Stimulated activated CD8-positive, alpha-beta memory T cell treated with anti-CD3 and anti-CD28 coated beads, Interleukin-2, amount 100 ng/mL, for 48 hours (primary cell): ENCODE measurements around the gene SPATA46.
"Not testable (repeated sequence)": the region's sequence is repeated elsewhere in the genome, so short reads cannot be mapped to it uniquely, and the experiment has no call there.

Experiments
- DNase-seq, 2 donors: peaks; one replicate each; pipeline ENCODE4 v3.0.0-alpha.2; 2020; ENCODE audit warnings: low read depth in 2 of 2

The SPATA46 gene

DNA sequence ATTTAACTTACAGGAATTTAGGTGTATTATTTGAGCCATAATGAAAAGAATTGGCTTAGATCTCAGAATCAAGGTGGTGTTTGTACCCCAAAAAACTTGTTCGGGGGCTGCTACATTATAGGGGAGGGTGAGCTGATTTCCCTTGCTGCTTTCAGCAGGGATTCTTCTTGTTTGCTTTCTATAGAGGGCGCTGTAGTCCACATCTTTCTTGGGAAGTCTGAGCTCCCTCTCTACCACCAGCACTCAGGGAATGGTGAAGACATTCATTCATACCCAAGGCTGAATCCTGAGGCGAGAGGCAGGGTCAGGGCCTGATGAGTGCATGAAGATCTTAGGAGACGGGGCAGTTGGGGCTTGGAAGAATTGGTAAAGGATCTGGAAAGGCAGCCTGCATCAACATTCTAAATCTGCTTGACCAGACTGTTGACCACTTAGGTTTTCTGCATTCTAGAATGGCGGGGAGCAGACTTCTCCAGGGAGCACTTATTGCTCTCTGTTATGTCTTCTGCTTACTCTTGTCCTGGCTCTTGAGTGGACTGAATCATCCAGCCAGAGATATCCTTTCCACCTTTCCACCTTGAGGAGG, 18.9 kb downstream of the SPATA46 start:
- no peak for DNase-seq

DNA sequence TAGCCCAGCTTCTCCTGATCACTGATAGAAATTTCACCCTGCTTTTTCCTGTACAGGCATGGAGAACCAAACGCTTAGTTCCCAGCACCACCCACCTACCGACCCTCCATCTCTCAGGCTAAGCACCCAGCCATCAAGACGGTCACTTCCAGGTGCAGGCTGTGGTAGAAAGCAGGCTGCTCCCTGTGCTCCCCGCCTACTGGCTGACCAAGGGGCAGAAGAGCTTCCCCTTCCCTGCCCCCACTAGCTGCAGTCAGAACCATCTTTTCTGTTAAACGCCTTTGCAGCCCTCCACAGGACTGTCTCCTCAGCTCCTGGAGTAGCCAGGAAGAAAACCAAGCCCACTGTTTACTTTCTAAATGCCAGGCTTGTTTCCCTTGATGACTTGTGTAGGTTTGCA, 23.0 kb downstream of the SPATA46 start:
- DNase-seq, result no peak

DNA sequence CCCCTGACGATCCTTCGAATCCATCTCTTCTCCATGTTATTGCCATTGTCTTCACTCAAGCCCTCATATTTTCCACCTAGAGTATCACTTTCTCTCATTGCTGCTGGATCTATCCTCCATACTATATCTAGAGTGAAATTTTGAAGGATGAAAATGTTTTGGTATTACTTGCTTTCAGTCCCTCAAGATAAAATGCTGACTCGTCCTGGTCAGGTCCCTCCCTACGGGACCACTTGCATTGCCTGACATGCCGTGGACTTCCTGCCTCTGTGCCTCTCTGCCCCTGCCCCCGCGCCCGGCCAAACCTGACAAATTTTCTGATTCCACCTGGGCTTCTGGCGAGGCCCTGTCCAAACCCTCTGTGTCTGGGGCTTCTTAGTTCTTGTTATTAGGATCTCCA, 23.6 kb downstream of the SPATA46 start:
- DNase-seq, result no peak

DNA sequence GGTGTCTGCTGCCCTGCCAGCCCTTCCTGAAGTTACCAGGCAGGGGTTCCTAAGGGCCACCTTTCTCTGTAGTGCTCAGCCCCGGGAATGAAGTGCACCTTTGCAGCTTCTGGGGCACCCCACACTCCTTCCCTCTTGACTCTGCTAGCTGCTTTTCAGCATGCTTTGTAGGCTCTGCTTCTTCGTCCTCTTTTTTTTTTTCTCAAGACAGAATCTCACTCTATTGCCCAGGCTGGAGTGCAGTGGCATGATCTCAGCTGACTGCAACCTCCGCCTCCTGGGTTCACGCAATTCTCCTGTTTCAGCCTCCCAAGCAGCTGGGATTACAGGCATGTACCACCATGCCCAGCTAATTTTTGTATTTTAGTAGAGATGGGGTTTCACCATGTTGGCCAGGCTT, 24.8 kb downstream of the SPATA46 start:
- DNase-seq, result not testable (repeated sequence)

DNA sequence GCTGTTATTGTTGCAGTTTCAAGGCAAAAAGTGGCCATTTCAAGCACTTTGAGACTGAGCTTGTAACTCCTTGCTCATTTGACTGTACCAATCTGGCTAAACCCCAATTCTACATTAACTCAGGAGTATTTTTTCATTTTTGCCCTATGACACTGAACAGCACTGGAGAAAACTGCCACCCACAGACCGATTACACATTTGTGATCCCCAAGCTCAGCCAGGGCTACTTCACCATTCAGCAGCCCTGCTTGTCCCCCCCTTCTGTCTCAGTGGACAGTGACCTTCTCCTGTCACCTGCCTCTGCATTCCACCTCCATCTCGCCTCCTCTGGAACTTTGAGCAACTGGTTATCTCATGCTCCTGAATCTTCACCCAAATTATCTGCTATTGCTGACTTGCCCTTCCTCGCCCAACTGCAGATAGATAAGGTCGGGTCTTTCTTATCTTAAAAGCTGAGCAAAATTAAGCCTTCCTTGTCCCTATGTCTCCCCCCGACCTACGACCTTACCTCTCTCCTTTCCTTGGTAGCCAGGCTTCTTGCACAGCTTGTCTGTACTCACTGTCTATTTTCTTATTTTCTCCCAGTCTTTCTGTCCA, 25.3 kb downstream of the SPATA46 start:
- DNase-seq, result no peak

DNA sequence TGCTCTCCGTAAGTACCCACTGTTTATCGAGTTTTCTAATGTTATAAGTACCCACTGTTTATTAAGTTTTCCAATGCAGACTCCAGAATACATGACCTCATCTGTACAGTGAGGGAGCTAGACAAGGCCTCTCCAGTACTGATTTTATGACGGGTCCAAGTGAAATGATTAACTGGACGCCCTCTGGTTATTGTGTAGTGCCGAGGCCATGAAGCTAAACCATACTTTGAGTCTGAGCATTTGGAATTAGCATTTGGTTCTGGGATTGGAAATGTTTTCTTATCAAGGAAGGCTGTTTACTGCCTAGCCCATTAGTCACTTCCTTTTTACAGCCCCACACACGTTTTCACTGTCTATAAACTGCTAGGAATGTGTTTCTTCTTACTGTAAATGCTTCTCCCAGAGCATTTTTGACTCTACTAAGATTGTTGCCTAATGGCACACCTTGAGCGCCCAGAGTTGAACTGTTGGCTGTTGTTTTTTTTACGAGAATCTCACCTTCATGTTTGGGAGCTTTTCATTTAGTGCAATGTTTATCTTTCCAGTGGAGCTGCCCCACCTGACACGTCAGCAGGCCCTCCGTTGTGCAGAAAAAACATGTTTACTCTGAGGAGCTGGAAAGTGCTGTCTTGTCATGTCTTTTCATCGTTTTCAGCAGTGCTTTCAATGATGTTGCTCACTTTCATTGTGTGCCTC, 26.9 kb downstream of the SPATA46 start:
- DNase-seq, result no peak

DNA sequence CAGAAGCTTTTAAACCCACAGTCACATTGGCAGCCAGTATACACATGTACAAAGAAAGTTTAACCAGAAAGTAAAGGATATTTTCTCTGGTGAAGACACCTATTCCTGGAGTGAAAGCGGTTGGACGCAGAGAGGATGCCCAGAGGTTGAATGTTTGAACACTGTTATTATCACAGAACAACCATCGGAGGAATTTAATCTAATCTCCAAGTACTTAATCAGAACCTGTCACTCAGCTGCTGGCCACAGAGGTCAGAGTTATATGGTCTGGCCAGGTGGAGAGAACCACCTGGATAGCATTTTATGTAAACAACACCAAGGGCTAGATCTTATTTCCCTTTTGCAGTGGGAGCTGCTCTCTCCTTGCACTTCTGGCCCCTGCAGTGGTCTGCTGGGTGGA, 29.4 kb downstream of the SPATA46 start:
- DNase-seq, result no peak

DNA sequence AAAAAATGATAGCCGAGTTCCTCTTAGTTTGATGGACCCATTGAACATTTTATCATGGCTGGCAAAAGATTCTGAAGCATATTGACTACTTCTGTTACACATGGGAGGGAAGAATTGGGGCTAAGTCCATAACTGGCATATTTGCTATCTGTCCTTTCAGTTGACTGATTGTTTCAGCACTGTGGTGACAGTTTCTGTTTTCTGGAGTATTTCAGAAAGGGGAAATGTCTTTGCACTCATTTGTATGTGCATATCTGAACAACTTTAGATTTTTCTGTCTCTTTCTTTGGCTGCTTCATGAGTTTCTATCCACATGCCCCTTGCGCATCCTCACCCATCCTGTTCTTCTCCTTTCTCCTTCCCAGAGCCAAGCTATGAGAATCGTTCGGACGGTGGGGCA, 33.2 kb downstream of the SPATA46 start:
- no peak for DNase-seq

DNA sequence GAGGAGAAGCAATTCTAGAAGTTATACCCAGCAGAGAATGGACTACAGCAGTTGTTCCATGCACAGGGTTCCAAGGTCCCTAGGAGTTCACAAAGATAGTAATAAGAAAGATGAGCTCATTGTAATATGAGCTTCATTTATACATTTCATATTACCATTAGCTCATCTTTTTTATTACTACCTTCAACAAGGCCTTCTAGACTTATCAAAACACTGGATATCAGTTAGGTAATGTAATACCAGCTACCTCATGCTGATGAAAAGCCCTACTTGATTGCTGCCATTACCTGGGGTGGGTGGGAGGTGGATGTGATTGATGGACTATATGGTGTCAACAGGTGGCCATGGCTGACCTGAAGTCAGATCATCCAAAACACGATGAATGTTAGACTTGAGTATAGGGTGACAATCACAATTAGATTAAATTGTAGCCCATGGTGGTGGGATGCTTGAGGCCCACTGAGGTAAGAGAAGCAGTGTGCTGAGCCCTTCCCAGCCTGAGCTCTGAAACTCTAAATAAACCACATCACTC, 34.1 kb downstream of the SPATA46 start:
- DNase-seq, result no peak

DNA sequence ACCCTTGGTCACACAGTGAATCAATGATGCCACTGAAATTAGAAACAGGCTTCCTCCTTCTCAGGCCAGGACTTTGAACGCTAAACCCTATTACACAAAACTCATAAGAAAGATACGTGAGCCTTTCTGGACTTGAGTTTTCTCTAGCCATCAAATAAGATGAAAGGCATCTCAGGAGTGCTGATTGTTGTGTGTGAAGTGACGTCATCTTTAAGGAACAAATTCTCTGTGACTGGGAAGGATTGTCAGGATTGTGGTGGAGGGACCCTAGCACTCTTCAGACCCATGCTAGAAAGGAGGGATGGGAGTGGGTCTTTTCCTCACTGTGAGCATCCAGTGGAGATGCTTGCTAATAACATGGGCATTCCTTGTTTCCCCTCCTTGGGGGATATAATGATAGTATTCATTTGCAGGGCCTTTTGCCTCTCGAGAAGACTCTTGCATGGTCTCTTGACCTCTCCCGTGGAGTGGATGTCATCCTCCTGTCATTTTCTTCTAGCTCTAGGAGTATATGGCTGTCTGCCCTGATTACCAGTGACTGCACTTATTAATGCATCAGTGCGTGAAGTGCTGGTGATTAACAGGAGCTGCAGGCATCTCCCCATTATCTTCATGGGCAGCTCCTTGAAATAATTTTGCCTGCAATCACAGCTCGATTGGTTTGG, 39.9 kb downstream of the SPATA46 start:
- DNase-seq, result no peak

DNA sequence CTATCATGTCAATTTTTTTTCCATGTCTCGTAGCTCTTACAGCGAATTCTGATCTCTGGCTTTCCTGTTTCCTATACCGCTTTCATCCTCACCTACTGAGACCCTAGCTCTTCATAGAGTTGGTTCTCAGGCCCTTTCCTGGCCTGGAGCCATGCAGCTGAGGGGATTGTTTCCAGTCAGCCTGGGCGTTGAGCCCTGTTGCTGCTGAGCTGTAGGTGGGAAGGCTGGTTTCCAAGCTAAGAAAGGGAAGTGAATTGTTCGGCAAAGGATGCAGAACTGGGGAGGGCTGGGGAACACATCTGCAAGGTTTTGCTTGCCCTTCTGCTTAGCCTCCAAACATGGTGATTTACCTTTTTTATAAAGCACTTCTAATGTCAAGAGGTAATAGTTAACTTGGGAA, 41.5 kb downstream of the SPATA46 start:
- DNase-seq, result no peak

DNA sequence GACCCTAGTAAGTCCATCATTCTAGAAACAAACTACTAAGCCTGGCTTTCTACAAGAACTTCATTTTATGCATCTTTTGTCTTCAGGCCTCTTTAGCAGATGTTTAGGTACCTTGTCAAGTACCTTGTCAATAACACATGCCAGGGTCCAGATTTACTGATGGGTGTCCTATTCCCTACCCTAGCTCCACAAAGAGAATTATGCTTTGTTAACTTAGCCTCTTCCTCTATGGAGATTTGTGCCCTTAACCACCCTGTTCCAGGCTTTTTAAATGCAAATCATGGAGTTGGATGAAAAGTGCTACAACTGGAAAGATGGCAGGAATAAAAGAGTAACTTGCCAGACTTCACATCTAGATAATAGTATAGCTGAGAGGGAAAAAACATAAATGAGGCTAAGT, 42.7 kb downstream of the SPATA46 start:
- DNase-seq, result no peak

DNA sequence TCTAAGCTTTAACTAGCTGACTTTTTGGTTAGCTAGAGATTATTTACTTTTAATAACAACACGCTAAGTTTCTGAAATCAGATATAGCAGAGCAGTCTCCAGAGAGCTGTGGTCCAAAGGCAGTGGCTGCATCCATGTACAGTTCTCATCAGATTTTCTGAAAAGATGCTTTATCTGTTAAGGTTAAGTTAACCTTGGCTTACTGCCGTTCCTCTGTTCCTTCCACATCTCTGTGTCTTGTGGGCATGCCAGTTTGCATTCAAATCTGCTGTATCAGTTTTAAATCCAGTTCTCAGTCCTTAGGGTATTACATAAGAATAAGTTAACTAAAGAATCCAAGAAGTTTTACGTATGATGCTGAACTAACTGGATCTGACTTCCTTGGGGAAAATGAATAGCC, 46.8 kb downstream of the SPATA46 start:
- no peak for DNase-seq

DNA sequence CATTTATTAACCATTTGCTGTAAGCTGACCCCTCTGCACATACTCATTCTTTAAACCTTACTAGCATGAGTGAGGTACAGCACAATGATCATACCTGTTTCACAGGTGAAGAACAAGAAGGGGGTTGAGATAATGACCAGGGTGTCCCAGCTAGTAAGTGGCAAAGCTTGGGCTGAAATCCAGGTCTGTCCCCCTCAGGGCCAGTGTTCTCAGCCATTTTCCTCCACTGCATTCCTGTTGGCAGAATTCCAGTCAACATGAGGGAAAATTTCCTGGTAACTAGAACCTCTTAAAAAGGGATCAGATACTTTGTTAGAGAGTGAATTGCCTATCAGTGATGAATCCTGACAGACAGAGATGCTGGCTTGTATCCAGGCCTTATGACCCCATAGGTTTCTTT, 48.1 kb downstream of the SPATA46 start:
- no peak for DNase-seq

DNA sequence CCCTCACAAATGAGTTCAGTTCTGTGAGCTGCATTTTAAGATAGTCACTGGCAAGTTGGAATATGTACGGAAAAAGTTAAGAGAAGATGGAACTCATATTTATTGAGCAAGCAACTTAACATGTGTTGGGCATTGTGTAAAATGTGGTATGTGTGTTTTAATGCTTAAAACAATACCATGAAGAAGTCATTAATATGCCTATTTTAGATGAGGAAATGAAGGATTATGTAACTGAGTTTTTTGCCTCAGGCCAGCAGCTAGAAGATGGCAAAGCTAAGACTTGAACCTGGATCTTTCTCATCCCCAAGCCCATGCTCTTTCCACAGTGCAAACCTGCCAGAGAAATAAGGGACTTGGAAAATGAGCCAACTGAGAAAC, 48.9 kb downstream of the SPATA46 start:
- no peak for DNase-seq

DNA sequence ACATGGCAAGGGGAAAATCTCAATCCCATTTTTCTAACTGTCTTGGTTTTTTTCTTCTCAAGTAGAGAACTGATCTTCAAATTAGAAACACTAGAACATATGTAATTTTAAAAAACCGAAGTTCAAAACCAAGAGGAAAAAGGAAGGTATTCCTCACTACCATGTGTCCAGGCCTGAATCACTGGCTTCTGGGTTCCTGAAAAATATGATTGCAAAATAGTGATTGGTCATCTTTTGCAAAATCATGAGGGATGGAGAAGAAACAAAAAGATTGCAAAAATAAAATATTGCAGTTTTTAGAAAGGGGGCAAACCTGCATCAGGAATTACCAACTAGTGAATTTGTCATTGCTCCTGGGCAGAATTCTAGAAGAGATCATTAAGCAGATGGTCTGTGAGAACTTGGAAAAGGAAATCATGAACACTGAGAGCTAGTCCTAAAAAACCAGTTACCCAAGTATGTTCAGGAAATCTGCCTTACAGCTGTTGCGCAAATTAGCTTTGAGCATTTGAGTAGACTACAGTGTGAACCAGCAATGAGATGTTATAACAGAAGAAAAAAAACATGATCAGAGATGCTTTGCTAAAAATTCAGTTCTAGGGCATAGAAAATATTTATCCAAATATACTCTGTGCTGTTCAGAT, 49.4 kb downstream of the SPATA46 start:
- no peak for DNase-seq

DNA sequence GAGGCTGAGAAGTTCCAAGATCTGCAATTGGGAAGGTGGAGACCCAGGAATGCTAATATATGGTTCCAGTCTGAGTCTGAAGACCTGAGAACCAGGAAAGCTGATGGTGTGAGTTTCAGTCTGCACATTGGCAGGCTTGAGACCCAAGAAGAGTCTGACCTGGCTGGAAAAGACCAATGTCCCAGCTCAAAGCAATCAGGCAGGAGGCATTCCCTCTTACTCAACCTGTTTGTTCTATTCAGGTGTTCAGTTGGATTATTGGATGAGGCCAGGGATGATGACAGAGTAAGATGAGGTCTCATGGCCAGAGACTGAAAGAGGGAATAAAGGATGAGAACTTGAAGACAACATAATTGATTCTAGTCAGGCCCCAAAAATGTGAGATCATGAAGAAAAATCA, 50.1 kb downstream of the SPATA46 start:
- no peak for DNase-seq

DNA sequence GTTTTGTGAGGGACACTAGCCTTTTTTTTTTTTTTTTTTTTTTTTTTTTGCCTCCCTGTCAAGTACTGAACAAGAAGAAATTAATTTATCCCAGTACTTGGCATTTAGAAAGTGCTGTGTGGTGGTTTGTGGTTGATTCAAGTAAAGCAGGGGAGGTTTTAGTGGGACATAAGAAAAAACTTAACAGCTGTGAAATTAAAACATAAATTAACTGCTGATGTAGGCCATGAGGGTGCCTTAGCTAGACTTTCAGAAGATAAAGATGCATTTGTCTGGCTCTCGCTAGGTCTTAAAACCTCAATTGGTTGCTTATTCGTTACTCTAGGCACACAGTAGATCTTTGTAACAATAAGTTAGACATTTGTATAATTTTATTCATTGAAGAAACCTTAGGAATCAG, 52.3 kb downstream of the SPATA46 start:
- no peak for DNase-seq
